WTC11 (cell line): ENCODE measurements around the gene MORC2. TPM values are rescaled to one million over a fixed set of nuclear protein-coding genes. Genes with fewer than 3 reads are reported as not detected.

Experiments
- ATAC-seq: fragments of 200-7000 bp; cut with Tn5 transposase; 2 replicates; pipeline ENCODE4 v1.10.0; 2021; ENCODE audit warnings: mild to moderate bottlenecking, moderate library complexity
- CTCF ChIA-PET: fragments of 300-600 bp; sonication (Branson Sonifier 250); formaldehyde crosslinking; loops from one replicate; lab custom pipeline; 2021; ENCODE audit warnings: antibody characterized with exemption; lab: Charles Lee
- POLR2A ChIA-PET: fragments of 350-600 bp; sonication (Branson Sonifier 250); formaldehyde crosslinking; loops from one replicate; lab custom pipeline; 2021; ENCODE audit warnings: antibody characterized with exemption; lab: Charles Lee
- DNase-seq: peaks from one replicate; pipeline ENCODE4 v3.0.0; 2021; ENCODE audit warnings: low spot score
- H3K27ac Mint-ChIP-seq: 2 replicates; pipeline ENCODE4 v1.8.0; 2021; ENCODE audit warnings: mixed read lengths
- H3K27me3 Mint-ChIP-seq: 2 replicates; pipeline ENCODE4 v1.8.0; 2021; ENCODE audit warnings: low read depth, mild to moderate bottlenecking, moderate library complexity, mixed read lengths
- H3K36me3 Mint-ChIP-seq: 2 replicates; pipeline ENCODE4 v1.8.0; 2021; ENCODE audit warnings: mixed read lengths
- H3K4me1 Mint-ChIP-seq: 2 replicates; pipeline ENCODE4 v1.8.0; 2022; ENCODE audit warnings: mixed read lengths
- H3K4me3 Mint-ChIP-seq: 2 replicates; pipeline ENCODE4 v1.8.0; 2021; ENCODE audit warnings: mild to moderate bottlenecking, moderate library complexity, mixed read lengths
- H3K9me3 Mint-ChIP-seq: 2 replicates; pipeline ENCODE4 v1.8.0; 2021; ENCODE audit warnings: mixed read lengths
- ATF3 ChIP-seq: sonication (generic); formaldehyde crosslinking; conservative IDR thresholded peaks from 2 replicates; pipeline ENCODE4 v1.8.1; 2022; ENCODE audit warnings: mild to moderate bottlenecking, missing genetic modification reagents
- CBFB ChIP-seq: sonication (generic); formaldehyde crosslinking; IDR thresholded peaks from 2 replicates; pipeline ENCODE4 v1.8.1; 2022; ENCODE audit warnings: mild to moderate bottlenecking, low read depth, missing genetic modification reagents
- CREM ChIP-seq: sonication (generic); formaldehyde crosslinking; IDR thresholded peaks from 2 replicates; pipeline ENCODE4 v1.8.1; 2022; ENCODE audit warnings: mild to moderate bottlenecking, missing genetic modification reagents, moderate library complexity
- E2F1 ChIP-seq: sonication (generic); formaldehyde crosslinking; IDR thresholded peaks from 2 replicates; pipeline ENCODE4 v1.8.0; 2022; ENCODE audit warnings: mild to moderate bottlenecking, missing genetic modification reagents
- E2F5 ChIP-seq: sonication (generic); formaldehyde crosslinking; IDR thresholded peaks from 2 replicates; pipeline ENCODE4 v1.8.1; 2022; ENCODE audit warnings: mild to moderate bottlenecking, moderate library complexity, missing genetic modification reagents
- EMX1 ChIP-seq: fragments of 250-450 bp; sonication (Bioruptor Pico); IDR thresholded peaks from 2 replicates; pipeline ENCODE4 v1.8.0; 2021; ENCODE audit warnings: mild to moderate bottlenecking
- FOXK1 ChIP-seq: sonication (generic); formaldehyde crosslinking; IDR thresholded peaks from 2 replicates; pipeline ENCODE4 v1.8.0; 2022; ENCODE audit warnings: mild to moderate bottlenecking, moderate library complexity, missing genetic modification reagents
- FOXP1 ChIP-seq: sonication (generic); formaldehyde crosslinking; IDR thresholded peaks from 2 replicates; pipeline ENCODE4 v1.8.0; 2022; ENCODE audit warnings: missing genetic modification reagents, mild to moderate bottlenecking, moderate library complexity, borderline replicate concordance
- IRF1 ChIP-seq: sonication (generic); formaldehyde crosslinking; IDR thresholded peaks from 2 replicates; pipeline ENCODE4 v1.8.0; 2023; ENCODE audit warnings: missing genetic modification reagents
- JAZF1 ChIP-seq: fragments of 250-450 bp; sonication (Bioruptor Pico); IDR thresholded peaks from 2 replicates; pipeline ENCODE4 v1.9.0; 2021; ENCODE audit warnings: moderate library complexity, mild to moderate bottlenecking, inconsistent platforms
- MXD4 ChIP-seq: fragments of 250-450 bp; sonication (Bioruptor Pico); IDR thresholded peaks from 2 replicates; pipeline ENCODE4 v1.8.0; 2021; ENCODE audit warnings: mild to moderate bottlenecking, moderate library complexity, borderline replicate concordance
- NFE2L1 ChIP-seq: sonication (generic); formaldehyde crosslinking; IDR thresholded peaks from 2 replicates; pipeline ENCODE4 v1.8.1; 2023; ENCODE audit warnings: missing genetic modification reagents
- NFYB ChIP-seq: sonication (generic); formaldehyde crosslinking; conservative IDR thresholded peaks from 2 replicates; pipeline ENCODE4 v1.8.0; 2022; ENCODE audit warnings: low read depth, missing genetic modification reagents
- NR3C1 ChIP-seq: sonication (generic); formaldehyde crosslinking; conservative IDR thresholded peaks from 2 replicates; pipeline ENCODE4 v1.8.1; 2023; ENCODE audit warnings: low read depth, mild to moderate bottlenecking, missing genetic modification reagents
- OVOL2 ChIP-seq: fragments of 250-450 bp; sonication (Bioruptor Pico); IDR thresholded peaks from 2 replicates; pipeline ENCODE4 v1.9.0; 2021; ENCODE audit warnings: mild to moderate bottlenecking, borderline replicate concordance
- PRRX2 ChIP-seq: fragments of 250-450 bp; sonication (Bioruptor Pico); IDR thresholded peaks from 2 replicates; pipeline ENCODE4 v1.8.0; 2021; ENCODE audit warnings: mild to moderate bottlenecking
- RORB ChIP-seq: fragments of 250-450 bp; sonication (Bioruptor Pico); IDR thresholded peaks from 2 replicates; pipeline ENCODE4 v1.9.0; 2021; ENCODE audit warnings: mild to moderate bottlenecking
- SP1 ChIP-seq: sonication (generic); formaldehyde crosslinking; conservative IDR thresholded peaks from 2 replicates; pipeline ENCODE4 v1.8.1; 2022; ENCODE audit warnings: missing genetic modification reagents
- TCF7 ChIP-seq: sonication (generic); formaldehyde crosslinking; IDR thresholded peaks from 2 replicates; pipeline ENCODE4 v1.8.0; 2022; ENCODE audit warnings: mild to moderate bottlenecking, low read depth, missing genetic modification reagents, moderate library complexity
- total RNA-seq: library from RNA; stranded (reverse); gene quantifications from 3 replicates; pipeline ENCODE4 v1.2.3, GENCODE V29; 2021
- TF ChIP-seq, protein P1 (sequence below): sonication (generic); formaldehyde crosslinking; IDR thresholded peaks from 2 replicates; pipeline ENCODE4 v1.8.0; 2022; ENCODE audit warnings: mild to moderate bottlenecking, missing genetic modification reagents
- TF ChIP-seq, protein P2 (sequence below): sonication (generic); formaldehyde crosslinking; IDR thresholded peaks from 2 replicates; pipeline ENCODE4 v1.8.0; 2023; ENCODE audit warnings: missing genetic modification reagents, mild to moderate bottlenecking, borderline replicate concordance
- TF ChIP-seq, protein P3 (sequence below): sonication (generic); formaldehyde crosslinking; conservative IDR thresholded peaks from 2 replicates; pipeline ENCODE4 v1.8.1; 2023; ENCODE audit warnings: mild to moderate bottlenecking, low read depth, missing genetic modification reagents, moderate library complexity

Gene MORC2
- total RNA-seq, 1 experiment from 2014 or later = 62.3 TPM

DNA sequence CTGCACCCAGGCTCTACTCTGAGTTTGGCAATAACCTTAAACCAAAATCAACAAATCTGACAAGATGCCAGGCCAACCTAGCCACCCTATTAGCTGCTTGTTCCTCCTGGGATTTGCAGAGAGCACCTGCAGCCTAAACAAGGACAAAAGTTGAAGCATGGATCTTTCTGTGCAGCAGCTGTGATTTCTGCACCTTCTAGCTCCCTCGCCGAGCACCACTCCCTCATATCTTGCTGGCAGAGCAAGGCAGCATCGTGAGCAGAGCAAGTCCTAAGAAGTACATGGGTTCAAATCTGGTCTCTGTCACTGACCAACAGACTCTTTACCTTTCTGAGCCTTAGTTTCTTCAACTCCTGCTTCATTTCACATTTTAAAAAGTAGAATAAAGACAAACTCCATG, 38.3 kb downstream of the MORC2 start:
- ATAC-seq = no peak
- peaks cover 79% of the 10 kb centered on the region for H3K36me3 Mint-ChIP-seq
- no peak overlapping the region for H3K4me3 Mint-ChIP-seq
- TF ChIP-seq NFE2L1 (CRISPR knock-in tag) = no peak
- TF ChIP-seq, protein P1, sequence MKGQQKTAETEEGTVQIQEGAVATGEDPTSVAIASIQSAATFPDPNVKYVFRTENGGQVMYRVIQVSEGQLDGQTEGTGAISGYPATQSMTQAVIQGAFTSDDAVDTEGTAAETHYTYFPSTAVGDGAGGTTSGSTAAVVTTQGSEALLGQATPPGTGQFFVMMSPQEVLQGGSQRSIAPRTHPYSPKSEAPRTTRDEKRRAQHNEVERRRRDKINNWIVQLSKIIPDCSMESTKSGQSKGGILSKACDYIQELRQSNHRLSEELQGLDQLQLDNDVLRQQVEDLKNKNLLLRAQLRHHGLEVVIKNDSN (CRISPR knock-in tag) = no peak
- no peak for TF ChIP-seq E2F1 (CRISPR knock-in tag)
- TF ChIP-seq CREM (CRISPR knock-in tag) = no peak
- no peak for TF ChIP-seq E2F5 (CRISPR knock-in tag)
- TF ChIP-seq PRRX2 (CRISPR knock-in tag) = no peak
- TF ChIP-seq EMX1 (CRISPR knock-in tag) = no peak
- TF ChIP-seq, protein P2, sequence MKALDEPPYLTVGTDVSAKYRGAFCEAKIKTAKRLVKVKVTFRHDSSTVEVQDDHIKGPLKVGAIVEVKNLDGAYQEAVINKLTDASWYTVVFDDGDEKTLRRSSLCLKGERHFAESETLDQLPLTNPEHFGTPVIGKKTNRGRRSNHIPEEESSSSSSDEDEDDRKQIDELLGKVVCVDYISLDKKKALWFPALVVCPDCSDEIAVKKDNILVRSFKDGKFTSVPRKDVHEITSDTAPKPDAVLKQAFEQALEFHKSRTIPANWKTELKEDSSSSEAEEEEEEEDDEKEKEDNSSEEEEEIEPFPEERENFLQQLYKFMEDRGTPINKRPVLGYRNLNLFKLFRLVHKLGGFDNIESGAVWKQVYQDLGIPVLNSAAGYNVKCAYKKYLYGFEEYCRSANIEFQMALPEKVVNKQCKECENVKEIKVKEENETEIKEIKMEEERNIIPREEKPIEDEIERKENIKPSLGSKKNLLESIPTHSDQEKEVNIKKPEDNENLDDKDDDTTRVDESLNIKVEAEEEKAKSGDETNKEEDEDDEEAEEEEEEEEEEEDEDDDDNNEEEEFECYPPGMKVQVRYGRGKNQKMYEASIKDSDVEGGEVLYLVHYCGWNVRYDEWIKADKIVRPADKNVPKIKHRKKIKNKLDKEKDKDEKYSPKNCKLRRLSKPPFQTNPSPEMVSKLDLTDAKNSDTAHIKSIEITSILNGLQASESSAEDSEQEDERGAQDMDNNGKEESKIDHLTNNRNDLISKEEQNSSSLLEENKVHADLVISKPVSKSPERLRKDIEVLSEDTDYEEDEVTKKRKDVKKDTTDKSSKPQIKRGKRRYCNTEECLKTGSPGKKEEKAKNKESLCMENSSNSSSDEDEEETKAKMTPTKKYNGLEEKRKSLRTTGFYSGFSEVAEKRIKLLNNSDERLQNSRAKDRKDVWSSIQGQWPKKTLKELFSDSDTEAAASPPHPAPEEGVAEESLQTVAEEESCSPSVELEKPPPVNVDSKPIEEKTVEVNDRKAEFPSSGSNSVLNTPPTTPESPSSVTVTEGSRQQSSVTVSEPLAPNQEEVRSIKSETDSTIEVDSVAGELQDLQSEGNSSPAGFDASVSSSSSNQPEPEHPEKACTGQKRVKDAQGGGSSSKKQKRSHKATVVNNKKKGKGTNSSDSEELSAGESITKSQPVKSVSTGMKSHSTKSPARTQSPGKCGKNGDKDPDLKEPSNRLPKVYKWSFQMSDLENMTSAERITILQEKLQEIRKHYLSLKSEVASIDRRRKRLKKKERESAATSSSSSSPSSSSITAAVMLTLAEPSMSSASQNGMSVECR = no peak
- no peak for TF ChIP-seq JAZF1
- TF ChIP-seq FOXP1 = no peak
- TF ChIP-seq NFYB = no peak
- TF ChIP-seq CBFB = no peak
- no peak for TF ChIP-seq OVOL2
- TF ChIP-seq, all 79 proteins: peak for 0
- ChIA-PET POLR2A (no interaction called here), CTCF (interaction anchor here (1.1 kb wide), 1 partner anchor 151 kb away, joined by 3 read pairs; the partner anchor contains the start of gene SMTN)
- no peaks in the 10 kb centered on the region for H3K9me3 Mint-ChIP-seq
- H3K27ac Mint-ChIP-seq = no peak overlapping the region
- no peaks in the 10 kb centered on the region for H3K4me1 Mint-ChIP-seq
- no peak for DNase-seq
- no peaks in the 10 kb centered on the region for H3K27me3 Mint-ChIP-seq

GRCh38 chr22:30928401-30928800, 40.2 kb downstream of the MORC2 start:
- ATAC-seq (no peak), DNase-seq (no peak)
- POLR2A ChIA-PET = no interaction called here
- no peak for TF ChIP-seq ATF3 (CRISPR knock-in tag)
- no peak for TF ChIP-seq IRF1
- TF ChIP-seq, protein P3, sequence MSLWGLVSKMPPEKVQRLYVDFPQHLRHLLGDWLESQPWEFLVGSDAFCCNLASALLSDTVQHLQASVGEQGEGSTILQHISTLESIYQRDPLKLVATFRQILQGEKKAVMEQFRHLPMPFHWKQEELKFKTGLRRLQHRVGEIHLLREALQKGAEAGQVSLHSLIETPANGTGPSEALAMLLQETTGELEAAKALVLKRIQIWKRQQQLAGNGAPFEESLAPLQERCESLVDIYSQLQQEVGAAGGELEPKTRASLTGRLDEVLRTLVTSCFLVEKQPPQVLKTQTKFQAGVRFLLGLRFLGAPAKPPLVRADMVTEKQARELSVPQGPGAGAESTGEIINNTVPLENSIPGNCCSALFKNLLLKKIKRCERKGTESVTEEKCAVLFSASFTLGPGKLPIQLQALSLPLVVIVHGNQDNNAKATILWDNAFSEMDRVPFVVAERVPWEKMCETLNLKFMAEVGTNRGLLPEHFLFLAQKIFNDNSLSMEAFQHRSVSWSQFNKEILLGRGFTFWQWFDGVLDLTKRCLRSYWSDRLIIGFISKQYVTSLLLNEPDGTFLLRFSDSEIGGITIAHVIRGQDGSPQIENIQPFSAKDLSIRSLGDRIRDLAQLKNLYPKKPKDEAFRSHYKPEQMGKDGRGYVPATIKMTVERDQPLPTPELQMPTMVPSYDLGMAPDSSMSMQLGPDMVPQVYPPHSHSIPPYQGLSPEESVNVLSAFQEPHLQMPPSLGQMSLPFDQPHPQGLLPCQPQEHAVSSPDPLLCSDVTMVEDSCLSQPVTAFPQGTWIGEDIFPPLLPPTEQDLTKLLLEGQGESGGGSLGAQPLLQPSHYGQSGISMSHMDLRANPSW (CRISPR knock-in tag) = no peak
- no peak for TF ChIP-seq TCF7 (CRISPR knock-in tag)
- no peak for TF ChIP-seq SP1 (CRISPR knock-in tag)
- TF ChIP-seq MXD4 (CRISPR knock-in tag) = no peak
- TF ChIP-seq FOXK1 = no peak
- TF ChIP-seq NR3C1 (CRISPR knock-in tag) = no peak
- no peak for TF ChIP-seq RORB (CRISPR knock-in tag)
- no peak overlapping the region for H3K4me3 Mint-ChIP-seq
- peaks cover 77% of the 10 kb centered on the region for H3K36me3 Mint-ChIP-seq
- CTCF ChIA-PET = no interaction called here
- H3K27me3 Mint-ChIP-seq = no peaks in the 10 kb centered on the region
- H3K4me1 Mint-ChIP-seq = no peaks in the 10 kb centered on the region
- H3K27ac Mint-ChIP-seq = no peak overlapping the region
- no peaks in the 10 kb centered on the region for H3K9me3 Mint-ChIP-seq
